Left hindlimb (tissue), 1 donor: ENCODE data around the gene PEAK1.
"Not testable (repeated sequence)": the region's sequence is repeated elsewhere in the genome, so short reads cannot be mapped to it uniquely, and the experiment has no call there.

Source experiments
- DNase-seq: peaks from one replicate; pipeline ENCODE4 v3.0.0-alpha.2; 2018

PEAK1 gene

DNA sequence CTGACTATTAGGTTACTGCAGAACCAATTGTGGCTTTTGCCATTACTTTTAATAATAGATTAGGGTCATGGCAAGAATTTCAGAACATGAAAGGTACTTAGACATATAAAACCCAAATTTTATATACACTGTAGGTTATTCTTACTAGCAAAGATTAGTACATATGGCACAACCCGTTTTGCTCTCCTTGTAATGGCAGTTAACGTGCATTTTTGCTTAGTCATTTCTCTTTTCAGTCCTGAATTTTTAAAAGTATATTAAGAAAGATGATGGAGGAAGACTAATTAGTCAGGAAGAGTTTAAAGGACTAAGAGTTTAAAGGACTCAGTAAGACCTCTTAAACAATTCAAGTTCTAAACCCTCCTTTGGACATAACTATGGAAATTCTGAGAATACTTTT lies 114.0 kb downstream of the PEAK1 start:
- DNase-seq, result no peak

DNA sequence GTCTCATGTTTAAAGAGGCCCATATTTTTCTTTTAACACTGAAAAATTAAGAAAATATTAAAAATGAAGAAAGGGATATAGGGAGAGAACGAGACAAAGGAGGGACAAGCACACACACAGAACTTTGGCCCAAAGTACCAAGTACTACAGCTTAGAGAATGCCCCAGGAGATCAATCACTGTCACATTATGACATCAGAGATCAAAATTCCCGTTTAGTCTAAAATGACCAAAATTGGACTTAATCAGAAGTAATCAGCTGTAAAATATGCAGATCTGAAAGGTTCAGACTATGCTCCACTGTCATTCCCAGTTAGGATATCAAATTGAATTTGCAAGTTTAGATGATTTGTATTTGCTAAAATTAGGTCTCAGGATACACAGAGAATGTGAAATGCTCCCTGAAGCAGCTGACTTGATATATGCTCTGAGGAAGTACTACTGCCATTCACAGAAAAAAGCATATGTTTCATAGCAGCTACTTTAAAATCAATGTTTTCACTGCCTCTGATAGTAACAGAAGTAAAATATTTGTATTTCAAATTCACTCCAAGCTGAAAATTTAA lies 123.0 kb downstream of the PEAK1 start:
- no peak for DNase-seq

DNA sequence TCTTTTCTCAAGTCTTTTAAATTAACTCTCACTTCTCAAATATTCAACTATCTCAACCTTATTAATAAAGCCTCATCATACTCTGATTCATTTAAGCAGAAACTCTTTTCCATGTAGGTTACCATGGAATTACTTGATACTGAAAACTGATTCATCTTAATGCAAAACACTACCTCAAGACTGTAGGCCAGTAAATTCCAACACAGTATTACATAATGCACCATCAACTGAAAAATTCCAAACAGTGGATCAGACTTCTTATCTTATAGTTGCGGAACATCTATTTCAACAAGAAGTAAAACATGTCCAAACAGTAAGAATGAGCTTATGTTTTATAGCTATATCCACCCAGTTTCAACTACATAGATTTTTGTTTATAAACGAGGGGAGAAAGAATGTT lies 124.5 kb downstream of the PEAK1 start:
- no peak for DNase-seq

DNA sequence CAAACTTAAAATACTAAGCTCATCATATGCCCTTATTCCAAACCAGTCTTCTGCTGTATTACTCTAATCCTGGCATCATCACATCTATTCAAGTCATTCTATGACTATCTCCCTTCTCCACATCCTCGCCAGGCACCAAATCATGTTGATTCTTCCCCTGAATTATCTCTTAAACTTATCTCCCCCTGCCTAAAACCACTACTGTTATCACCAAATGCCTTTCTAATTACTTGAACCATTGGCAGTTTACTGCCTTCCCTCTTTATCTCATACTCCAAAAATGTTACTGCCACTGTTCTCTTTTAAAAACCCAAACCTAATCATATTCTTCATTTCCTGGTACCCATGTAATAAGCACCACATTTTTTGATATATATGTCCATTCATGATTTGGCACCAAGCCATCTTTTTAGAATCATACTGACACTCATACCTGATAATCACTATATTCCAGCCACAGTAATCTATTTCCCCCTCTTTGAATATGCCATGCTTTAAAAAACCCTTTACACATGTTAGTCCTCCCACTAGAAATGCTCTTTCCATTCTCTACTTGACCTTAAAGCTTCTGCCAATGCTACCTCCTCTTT lies 126.8 kb downstream of the PEAK1 start:
- no peak for DNase-seq

DNA sequence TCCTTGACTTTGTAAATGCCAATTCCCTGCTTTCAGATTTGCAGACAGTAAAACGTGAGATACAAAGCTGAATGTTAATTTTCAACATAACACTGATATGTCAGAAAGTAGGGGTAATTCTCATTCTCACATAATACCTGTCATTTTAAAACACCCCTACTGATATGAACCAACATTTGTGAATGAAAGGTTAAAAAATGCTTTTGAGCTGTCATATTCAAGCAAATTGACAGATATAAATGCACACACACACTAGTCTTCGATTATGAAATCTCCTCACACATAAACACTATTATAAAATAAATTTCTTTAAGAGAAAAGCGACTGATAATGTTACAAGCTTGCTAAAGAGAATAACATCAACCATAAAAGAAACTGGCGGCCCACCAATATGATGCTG lies 128.8 kb downstream of the PEAK1 start:
- no peak for DNase-seq

DNA sequence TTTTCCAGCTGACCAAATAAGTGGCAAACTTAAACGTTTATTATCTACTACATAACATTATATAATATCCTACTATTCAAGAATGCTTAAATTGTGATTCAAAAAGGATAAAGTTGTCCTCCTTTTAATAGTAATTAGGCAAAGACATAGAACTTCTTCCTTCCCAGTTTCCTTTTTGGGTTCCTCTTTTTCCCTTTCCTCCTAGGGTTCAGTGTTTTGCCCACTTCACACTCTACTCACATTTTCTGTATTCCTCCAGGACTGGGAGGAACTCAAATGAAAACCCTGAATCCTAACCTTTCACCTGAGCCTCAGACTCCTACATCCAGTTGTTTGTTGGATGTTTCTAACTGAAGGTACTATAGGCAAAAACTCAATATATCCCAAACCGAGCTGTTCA lies 132.5 kb downstream of the PEAK1 start:
- DNase-seq, result no peak

DNA sequence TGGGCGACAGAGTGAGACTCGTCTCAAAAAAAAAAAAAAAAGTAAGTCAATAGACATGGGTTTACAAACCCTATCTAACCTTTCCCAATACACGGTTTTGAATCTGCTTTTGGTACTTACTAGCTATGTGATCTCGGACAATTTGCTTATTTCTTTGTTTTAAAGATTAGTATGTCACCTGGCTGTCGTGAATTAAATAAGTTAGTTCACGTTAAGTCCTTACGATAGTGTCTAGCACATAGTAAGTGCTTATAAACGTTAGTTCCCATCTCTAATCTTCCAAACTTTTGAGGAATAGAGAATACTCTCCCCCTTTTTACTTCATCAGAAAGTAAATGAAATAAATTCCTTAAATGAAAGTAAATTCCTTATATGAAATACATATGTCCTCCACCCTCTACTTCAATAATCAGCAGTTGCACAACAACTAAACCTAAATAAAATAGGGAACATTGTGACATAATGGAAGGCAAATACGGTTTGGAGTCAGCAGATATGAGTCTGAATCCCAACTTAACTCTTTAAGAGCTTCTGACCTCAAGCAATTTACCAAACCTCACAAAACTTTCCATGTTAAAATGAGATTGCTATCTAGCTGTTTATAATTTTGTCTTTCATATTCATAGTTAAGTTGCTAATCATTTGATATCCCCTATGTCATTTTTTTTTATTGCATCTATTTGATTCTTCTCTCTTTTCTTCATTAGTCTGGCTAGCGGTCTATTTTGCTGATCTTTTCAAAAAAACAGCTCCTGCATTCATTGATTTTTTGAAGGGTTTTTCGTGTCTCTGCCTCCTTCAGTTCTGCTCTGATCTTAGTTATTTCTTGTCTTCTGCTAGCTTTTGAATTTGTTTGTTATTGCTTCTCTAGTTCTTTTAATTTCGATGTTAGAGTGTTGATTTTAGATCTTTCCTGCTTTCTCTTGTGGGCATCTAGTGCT lies 134.6 kb downstream of the PEAK1 start:
- no peak for DNase-seq

DNA sequence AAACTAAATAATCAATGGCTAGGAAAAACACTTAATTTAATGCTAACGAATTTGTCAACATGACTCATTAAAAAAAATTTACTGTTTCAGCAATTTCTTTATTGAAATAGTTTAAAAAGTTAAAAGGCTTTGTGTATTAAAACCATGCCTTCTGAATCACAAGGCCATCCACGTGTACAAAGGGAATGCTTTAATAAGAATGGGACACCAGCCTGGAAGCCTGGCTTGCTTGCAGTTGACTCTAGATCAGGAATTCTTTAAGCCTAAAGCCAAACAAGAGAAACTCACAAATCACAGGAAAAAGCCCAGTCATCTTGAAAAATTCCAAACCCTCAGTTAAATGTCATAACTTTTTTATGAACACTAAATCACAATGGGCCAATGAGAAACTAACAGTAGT lies 137.6 kb downstream of the PEAK1 start:
- DNase-seq, result peak; percentile 37

DNA sequence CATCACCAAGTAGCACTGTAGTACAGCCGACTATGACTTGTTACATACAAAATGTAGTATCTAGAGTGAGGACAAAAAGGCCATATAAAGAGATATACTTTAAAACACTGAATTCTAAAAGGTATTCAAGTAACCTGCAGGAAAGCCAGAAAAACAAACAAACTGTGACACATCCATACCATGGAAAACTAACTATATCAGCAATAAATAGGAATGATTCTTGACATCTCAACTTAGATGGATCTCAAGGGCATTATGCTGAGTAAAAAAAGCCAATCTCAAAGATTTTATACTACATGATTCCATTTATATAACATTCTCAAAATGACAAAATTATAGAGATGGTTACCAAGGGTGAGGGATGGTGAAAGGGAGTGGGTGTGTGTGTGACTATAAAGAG lies 143.0 kb downstream of the PEAK1 start:
- no peak for DNase-seq

DNA sequence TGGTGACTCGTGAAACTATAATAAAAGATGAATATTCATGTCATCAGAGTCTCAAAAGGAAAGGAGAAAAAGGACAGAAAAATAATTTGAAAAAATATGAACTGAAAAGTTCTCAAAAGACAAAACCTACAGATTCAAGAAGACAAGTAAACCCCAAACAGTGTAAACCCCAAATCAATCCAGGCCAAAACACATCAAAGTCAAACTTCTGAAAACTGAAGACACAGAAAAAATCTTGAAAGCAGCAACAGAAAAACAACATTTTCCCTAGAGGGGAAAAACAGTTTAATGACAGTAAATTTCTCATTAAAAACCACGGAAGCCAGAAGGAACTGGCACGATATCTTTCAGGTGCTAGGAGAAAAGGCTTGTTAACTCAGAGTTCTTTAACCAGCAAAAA lies 143.8 kb downstream of the PEAK1 start:
- no peak for DNase-seq

DNA sequence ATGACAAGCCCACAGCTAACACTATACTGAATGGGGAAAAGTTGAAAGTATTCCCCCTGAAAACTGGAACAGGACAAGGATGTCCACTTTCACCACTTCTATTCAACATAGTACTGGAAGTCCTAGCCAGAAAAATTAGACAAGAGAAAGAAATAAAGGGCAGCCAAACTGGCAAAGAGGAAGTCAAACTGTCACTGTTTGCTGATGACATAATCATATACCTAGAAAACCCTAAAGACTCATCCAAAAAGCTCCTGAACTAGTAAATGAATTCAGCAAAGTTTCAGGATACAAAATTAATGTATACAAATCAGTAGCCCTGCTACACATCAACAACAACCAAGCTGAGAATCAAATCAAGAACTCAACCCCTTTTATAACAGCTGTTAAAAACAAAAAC lies 146.8 kb downstream of the PEAK1 start:
- not testable (repeated sequence) for DNase-seq

DNA sequence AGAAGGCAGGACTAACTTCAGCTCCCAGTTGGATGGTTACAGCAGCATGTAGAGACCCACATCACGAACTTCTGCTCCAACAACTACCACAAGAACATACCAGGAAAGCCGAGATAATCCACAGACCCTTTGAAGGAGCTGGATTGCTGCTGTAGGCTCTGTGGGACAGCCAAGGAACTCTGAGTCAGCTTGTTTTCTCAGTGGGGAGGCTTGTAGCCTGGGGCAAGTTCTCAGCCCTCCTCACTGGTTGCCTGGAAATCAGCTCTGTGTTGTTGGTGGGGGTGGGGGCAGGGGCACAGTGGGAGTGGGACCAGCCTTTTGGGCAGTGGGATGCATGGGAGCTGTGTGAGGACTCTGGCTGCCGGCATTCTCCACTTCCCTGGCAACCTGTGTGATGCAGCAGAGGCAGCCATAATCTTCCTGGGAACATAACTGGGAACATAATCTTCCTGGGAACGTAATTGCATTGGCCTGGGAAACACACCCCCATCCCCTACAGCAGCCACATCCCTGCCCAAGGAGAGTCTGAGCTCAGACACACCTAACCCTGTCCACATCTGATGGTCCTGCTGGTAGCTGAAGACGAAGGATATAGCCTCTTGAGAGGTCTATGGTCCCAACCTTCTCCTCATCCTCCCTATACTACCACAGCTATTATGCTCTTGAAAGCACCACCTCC lies 153.1 kb downstream of the PEAK1 start:
- DNase-seq, result no peak

DNA sequence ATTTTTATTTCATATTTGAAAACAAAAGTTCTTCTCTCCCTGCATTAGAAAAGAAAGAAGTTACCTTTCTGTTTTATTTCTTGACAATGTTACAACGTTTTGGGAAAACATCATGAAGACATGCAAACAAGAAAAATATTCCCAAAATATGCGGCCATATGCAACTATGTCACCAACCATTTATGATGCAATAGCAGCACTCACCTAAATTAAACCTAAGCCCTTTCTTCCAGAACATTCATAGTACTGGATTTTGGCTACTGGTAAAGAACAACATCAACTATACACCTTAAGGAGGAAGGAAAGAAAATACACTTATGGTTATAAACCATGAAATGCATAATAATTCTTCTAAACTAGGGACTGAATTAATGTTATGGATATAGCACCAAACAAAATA lies 164.5 kb downstream of the PEAK1 start:
- DNase-seq, result no peak

DNA sequence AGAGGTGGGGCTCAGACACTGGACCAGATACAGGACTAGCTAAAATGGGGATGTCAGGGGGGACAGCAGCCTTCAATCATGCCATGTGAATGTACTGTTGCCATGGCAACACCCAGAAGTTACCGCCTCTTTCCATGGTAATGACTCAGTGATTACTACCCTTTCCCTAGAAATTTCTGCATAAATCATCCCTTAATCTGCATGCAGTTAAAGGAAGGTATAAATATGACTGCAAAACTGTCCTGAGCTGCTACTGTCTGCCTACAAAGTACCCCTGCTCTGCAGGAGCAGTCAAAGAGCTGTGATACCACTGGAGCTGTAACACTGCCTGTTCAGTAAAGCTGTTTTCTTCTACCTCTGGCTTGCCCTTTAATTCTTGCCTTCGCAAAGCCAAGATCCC lies 168.2 kb downstream of the PEAK1 start:
- no peak for DNase-seq

DNA sequence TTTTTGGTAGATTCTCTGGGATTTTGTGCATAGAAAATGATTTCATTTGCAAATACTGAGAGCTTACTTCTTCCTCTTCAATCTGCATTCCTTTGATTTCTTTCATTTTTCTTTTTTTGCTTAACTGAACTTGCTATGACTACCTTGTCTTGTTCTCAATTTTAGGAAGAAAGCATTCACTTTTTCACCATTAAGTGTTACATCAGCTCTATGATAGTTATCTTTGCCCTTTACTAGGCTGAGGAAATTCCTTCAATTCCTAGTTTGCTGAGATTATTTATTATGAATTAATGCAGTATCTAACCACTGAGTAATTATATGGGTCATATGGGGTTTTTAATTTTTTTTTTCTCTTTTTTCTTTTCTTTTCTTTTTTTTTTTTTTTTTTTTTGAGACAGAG lies 172.8 kb downstream of the PEAK1 start:
- DNase-seq, result no peak

DNA sequence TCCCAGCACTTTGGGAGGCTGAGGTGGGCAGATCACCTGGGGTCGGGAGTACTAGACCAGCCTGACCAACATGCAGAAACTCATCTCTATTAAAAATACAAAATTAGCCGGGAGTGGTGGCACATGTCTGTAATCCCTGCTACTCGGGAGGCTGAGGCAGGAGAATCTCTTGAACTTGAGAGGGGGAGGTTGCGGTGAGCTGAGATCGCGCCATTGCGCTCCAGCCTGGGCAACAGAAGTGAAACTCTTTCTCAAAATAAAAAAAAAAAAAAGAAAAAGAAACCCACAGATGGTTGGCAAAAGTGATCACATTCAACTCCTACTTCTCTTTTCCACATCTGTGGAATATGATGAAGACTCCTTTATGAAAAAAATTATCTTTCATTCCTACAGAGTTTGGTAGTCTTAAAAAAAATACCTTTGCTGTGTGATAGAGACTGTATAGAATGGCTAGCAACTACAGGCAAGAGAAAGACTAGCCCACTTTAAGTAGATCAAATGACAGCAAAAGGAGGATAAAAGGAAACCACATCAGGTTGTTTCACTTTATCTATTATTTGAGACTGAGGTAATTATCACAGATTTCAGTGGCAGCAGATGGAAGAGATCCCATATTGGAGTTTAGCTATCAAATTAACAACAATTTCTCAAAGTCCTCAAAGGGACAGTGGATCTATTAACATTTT lies 176.0 kb downstream of the PEAK1 start:
- DNase-seq, result no peak

DNA sequence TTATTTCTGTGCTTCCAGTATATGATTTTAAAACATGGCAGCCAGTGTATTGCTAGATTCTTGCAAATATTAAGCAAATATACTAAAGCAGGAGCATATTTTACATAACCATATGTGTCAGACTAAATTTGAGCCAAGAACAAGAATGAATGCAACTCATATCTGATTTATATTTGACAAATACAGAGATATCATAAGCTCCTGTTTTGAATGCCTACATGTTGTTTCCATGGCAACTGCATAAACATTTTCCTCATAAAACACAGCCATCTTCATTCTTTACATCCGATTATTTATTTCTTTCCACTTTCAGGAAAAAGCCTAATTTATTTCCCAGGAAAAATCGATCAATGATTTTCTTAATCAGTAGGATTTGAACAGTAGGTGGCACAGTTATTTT lies 176.8 kb downstream of the PEAK1 start:
- DNase-seq, result no peak

DNA sequence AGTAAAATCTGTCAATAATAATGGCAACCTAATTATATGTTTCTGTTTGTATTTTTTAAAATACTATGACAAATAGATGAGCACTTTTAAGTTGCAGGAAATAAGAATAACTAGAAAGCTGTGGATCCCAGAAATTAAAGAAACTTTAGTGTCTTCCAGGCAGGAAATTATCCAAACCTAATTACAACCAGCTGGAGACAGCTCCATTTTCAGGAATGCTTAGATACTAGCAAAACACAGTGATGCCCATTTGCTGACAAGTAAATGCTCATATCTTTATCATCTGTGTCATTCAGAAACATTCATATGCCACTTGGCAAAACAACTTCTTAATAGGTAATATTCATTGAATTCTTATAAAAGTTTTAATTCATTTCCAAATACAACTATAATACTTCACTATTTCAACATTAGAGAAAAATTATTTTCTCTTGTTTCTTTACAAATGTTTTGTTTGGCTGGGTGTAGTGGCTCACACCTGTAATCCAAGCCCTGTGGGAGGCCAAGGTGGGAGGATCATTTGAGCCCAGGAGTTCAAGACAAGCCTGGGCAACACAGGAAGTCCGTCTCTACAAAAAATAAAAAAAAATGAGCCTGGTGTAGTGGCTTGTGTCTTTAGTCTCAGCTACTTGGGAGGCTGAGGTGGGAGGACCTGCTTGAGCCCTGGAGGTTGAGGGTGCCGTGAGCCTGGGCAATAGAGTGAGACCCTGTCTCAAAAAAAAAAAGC lies 179.9 kb downstream of the PEAK1 start:
- DNase-seq, result no peak

DNA sequence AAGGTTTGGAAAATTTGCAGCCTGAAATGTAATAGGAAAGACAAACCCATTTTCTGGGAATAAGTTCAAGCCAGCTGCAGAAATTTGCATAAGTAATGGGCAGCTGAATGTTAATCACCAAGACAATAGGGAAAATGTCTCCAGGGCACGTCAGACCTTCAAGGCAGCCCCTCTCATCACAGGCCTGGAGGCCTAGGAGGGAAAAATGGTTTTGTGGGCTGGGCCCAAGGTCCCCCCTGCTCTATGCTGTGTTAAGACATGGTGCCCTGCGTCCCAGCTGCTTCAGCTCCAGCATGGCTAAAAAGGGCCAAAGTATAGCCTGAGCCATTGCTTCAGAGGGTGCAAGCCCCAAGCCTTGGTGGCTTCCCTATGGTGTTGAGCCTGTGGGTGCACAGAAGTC lies 184.3 kb downstream of the PEAK1 start:
- DNase-seq, result no peak

DNA sequence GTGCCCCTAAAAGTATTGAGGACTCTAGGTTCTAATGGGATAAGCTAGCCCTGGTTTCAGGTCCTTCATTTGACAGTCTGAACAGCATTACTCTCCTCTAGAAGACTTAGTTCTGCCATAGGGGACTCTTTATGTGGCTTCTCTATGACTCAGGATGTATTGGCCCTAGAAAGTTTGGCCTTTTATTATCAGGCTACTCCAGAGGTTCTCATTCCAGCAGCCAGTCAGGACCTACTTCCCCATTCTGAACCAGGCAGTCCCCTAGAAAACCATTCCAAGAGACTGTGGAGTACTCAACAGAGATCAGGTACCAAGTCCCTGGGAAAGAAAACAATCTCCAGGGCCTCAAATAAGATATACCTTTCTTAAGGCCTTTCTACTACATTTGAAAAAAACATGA lies 191.1 kb downstream of the PEAK1 start:
- no peak for DNase-seq

DNA sequence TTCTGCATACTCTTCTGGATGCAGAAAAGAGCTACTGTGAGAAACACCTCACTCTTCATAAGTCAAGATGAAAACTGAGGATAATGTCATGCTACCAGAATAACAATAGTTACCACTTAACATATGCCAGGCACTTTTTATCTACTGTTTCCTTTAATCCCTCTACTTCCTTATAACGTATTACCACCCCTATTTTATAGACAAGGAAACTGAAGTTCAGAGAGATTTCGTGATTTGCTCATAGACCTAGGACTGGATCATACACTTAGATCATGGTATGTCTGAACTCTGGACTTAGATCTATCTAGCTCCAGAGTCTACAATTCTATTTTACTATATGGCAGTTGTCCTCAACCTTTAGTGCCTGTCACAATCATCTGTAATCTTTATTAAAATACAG lies 193.3 kb downstream of the PEAK1 start:
- DNase-seq, result no peak

DNA sequence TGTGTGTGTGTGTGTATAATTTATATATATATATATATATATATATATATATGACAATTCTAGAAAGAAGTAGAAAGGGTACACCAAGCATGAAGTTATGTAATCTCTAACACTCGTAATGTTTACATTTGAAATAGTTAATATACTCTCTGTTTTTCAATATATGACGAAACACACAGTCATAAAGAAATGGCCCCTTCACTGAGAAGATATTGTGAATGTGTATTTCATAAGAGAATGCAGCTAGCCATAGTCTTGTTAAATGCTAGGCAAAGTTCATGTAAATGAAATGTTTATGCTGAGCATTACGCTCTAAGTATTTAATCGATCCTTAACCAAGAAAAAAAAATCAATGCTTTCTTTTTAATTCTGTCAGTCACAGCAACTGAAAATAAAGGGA lies 194.3 kb downstream of the PEAK1 start:
- no peak for DNase-seq
